ENCODE data around the gene TTF2. TPM values are rescaled to one million over a fixed set of nuclear protein-coding genes. Genes with fewer than 3 reads are reported as not detected.
A peak's percentile ranks its signal among the peaks of the same experiment; 100 is the strongest.

TTF2 gene
- total RNA-seq, 1 experiment from 2014 or later: 88.8 TPM

DNA sequence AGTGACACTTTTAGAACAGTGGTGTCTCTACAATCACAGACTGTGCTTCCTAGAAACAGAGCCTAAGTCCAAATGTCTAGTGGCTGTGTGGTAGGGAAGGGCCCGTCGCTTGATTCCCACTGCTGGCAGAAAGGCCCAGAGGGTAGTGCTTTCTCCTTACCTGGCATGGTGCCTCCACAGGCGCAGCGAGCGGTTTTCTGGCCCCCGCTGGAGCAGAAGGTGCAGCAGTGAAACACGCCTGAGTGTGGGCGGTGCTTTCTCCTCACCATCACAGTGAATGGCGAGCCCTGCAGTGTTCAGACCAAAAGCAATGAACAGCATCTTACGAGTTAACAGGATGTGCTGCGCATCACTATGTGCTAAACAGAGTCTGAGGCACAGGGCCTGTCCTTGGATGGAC, 53.1 kb downstream of the TTF2 start:
- ATAC-seq: peak; percentile 22; the same call in 1 of the 2 replicates
- peaks cover 57% of the 10 kb centered on the region for H3K36me3 Mint-ChIP-seq
- CTCF ChIA-PET: interaction anchor here (0.7 to 1.6 kb wide), 3 partner anchors 16 to 172 kb away, joined by 4 to 5 read pairs (median 4); no protein-coding TSS in a partner anchor
- peaks cover 7% of the 10 kb centered on the region for H3K4me1 Mint-ChIP-seq
- DNase-seq (ENCODE audit: low spot score): no peak
- H3K27me3 Mint-ChIP-seq (ENCODE audit: low read depth): no peaks in the 10 kb centered on the region
- POLR2A ChIA-PET: no interaction called here
- H3K9me3 Mint-ChIP-seq: no peaks in the 10 kb centered on the region
- H3K27ac Mint-ChIP-seq: no peak overlapping the region
- TF ChIP-seq, protein P1, sequence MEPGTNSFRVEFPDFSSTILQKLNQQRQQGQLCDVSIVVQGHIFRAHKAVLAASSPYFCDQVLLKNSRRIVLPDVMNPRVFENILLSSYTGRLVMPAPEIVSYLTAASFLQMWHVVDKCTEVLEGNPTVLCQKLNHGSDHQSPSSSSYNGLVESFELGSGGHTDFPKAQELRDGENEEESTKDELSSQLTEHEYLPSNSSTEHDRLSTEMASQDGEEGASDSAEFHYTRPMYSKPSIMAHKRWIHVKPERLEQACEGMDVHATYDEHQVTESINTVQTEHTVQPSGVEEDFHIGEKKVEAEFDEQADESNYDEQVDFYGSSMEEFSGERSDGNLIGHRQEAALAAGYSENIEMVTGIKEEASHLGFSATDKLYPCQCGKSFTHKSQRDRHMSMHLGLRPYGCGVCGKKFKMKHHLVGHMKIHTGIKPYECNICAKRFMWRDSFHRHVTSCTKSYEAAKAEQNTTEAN (CRISPR knock-in tag; IDR thresholded peaks at IDR 0.05): no peak
- TF ChIP-seq NFATC4 (CRISPR knock-in tag; IDR thresholded peaks at IDR 0.05): no peak
- TF ChIP-seq FOXP1 (CRISPR knock-in tag; IDR thresholded peaks at IDR 0.05; ENCODE audit: borderline replicate concordance): no peak
- TF ChIP-seq, protein P2, sequence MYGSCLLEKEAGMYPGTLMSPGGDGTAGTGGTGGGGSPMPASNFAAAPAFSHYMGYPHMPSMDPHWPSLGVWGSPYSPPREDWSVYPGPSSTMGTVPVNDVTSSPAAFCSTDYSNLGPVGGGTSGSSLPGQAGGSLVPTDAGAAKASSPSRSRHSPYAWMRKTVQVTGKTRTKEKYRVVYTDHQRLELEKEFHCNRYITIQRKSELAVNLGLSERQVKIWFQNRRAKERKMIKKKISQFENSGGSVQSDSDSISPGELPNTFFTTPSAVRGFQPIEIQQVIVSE (CRISPR knock-in tag; IDR thresholded peaks at IDR 0.05; ENCODE audit: borderline replicate concordance): no peak
- no peak for TF ChIP-seq CBFB (CRISPR knock-in tag; IDR thresholded peaks at IDR 0.05; ENCODE audit: low read depth)
- TF ChIP-seq SOX15 (CRISPR knock-in tag; IDR thresholded peaks at IDR 0.05): no peak
- no peak for TF ChIP-seq TCF7 (CRISPR knock-in tag; IDR thresholded peaks at IDR 0.05; ENCODE audit: low read depth)
- TF ChIP-seq, protein P3, sequence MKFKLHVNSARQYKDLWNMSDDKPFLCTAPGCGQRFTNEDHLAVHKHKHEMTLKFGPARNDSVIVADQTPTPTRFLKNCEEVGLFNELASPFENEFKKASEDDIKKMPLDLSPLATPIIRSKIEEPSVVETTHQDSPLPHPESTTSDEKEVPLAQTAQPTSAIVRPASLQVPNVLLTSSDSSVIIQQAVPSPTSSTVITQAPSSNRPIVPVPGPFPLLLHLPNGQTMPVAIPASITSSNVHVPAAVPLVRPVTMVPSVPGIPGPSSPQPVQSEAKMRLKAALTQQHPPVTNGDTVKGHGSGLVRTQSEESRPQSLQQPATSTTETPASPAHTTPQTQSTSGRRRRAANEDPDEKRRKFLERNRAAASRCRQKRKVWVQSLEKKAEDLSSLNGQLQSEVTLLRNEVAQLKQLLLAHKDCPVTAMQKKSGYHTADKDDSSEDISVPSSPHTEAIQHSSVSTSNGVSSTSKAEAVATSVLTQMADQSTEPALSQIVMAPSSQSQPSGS (CRISPR knock-in tag; IDR thresholded peaks at IDR 0.05; ENCODE audit: borderline replicate concordance, low read depth): no peak
- no peak overlapping the region for H3K4me3 Mint-ChIP-seq

GRCh38 chr1:117114877-117115276, 54.8 kb downstream of the TTF2 start:
- Mint-ChIP-seq H3K36me3 (peaks cover 46% of the 10 kb centered on the region), H3K9me3 (no peaks in the 10 kb centered on the region), H3K4me1 (peaks cover 7% of the 10 kb centered on the region), H3K27ac (no peak overlapping the region), H3K4me3 (no peak overlapping the region), H3K27me3 (ENCODE audit: low read depth) (no peaks in the 10 kb centered on the region)
- ChIA-PET CTCF (interaction anchor here (1.3 to 1.9 kb wide), 2 partner anchors 13 to 170 kb away, joined by 5 to 8 read pairs; no protein-coding TSS in a partner anchor), POLR2A (no interaction called here)
- ATAC-seq (no peak), DNase-seq (ENCODE audit: low spot score) (no peak)
- TF ChIP-seq ETV6 (CRISPR knock-in tag; IDR thresholded peaks at IDR 0.05) (no peak), FOXP1 (CRISPR knock-in tag; IDR thresholded peaks at IDR 0.05; ENCODE audit: borderline replicate concordance) (no peak), ZNF219 (CRISPR knock-in tag; IDR thresholded peaks at IDR 0.05; ENCODE audit: borderline replicate concordance) (no peak), JUN (CRISPR knock-in tag; IDR thresholded peaks at IDR 0.05) (no peak), GTF2I (CRISPR knock-in tag; conservative IDR thresholded peaks at IDR 0.05) (no peak), JAZF1 (CRISPR knock-in tag; IDR thresholded peaks at IDR 0.05) (no peak), EMX1 (CRISPR knock-in tag; IDR thresholded peaks at IDR 0.05) (no peak), ARID4B (CRISPR knock-in tag; IDR thresholded peaks at IDR 0.05; ENCODE audit: borderline replicate concordance) (no peak), TCF7 (CRISPR knock-in tag; IDR thresholded peaks at IDR 0.05; ENCODE audit: low read depth) (no peak), IRF2 (CRISPR knock-in tag; IDR thresholded peaks at IDR 0.05; ENCODE audit: borderline replicate concordance, low read depth) (no peak), SOX15 (CRISPR knock-in tag; IDR thresholded peaks at IDR 0.05) (no peak), PREB (CRISPR knock-in tag; IDR thresholded peaks at IDR 0.05; ENCODE audit: borderline replicate concordance) (no peak), ZBTB21 (CRISPR knock-in tag; IDR thresholded peaks at IDR 0.05; ENCODE audit: borderline replicate concordance) (no peak), GABPB1 (CRISPR knock-in tag; IDR thresholded peaks at IDR 0.05) (no peak), SP1 (CRISPR knock-in tag; conservative IDR thresholded peaks at IDR 0.05) (no peak)
- TF ChIP-seq, protein P4, sequence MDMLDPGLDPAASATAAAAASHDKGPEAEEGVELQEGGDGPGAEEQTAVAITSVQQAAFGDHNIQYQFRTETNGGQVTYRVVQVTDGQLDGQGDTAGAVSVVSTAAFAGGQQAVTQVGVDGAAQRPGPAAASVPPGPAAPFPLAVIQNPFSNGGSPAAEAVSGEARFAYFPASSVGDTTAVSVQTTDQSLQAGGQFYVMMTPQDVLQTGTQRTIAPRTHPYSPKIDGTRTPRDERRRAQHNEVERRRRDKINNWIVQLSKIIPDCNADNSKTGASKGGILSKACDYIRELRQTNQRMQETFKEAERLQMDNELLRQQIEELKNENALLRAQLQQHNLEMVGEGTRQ (CRISPR knock-in tag; IDR thresholded peaks at IDR 0.05): no peak
- TF ChIP-seq, protein P5, sequence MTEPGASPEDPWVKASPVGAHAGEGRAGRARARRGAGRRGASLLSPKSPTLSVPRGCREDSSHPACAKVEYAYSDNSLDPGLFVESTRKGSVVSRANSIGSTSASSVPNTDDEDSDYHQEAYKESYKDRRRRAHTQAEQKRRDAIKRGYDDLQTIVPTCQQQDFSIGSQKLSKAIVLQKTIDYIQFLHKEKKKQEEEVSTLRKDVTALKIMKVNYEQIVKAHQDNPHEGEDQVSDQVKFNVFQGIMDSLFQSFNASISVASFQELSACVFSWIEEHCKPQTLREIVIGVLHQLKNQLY (CRISPR knock-in tag; IDR thresholded peaks at IDR 0.05): no peak
- TF ChIP-seq, protein P6, sequence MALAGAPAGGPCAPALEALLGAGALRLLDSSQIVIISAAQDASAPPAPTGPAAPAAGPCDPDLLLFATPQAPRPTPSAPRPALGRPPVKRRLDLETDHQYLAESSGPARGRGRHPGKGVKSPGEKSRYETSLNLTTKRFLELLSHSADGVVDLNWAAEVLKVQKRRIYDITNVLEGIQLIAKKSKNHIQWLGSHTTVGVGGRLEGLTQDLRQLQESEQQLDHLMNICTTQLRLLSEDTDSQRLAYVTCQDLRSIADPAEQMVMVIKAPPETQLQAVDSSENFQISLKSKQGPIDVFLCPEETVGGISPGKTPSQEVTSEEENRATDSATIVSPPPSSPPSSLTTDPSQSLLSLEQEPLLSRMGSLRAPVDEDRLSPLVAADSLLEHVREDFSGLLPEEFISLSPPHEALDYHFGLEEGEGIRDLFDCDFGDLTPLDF (CRISPR knock-in tag; IDR thresholded peaks at IDR 0.05): no peak
